Measurements from ENCODE around the gene MACROD2. TPM values are rescaled to one million over a fixed set of nuclear protein-coding genes. Genes with fewer than 3 reads are reported as not detected.
"Not testable (repeated sequence)": the region's sequence is repeated elsewhere in the genome, so short reads cannot be mapped to it uniquely, and the experiment has no call there.

Gene MACROD2
- total RNA-seq, 1 donor from 2014 or later: not detected

- intact Hi-C loops (cut with micrococcal nuclease): no loop called here
Measured at GRCh38 chr20:15949391-15949790, 1954.1 kb downstream of the MACROD2 start.

- intact Hi-C loops (cut with micrococcal nuclease): no loop called here
Measured at GRCh38 chr20:15951658-15952057, 1956.3 kb downstream of the MACROD2 start.

- intact Hi-C loops (cut with micrococcal nuclease): no loop called here
Measured at GRCh38 chr20:15958142-15958541, 1962.8 kb downstream of the MACROD2 start.

- intact Hi-C loops (cut with micrococcal nuclease): no loop called here
Measured at GRCh38 chr20:15965165-15965564, 1969.8 kb downstream of the MACROD2 start.

GRCh38 chr20:15967334-15967733, 1972.0 kb downstream of the MACROD2 start:
- intact Hi-C loops (cut with micrococcal nuclease): no loop called here

GRCh38 chr20:15976047-15976736, 1980.9 kb downstream of the MACROD2 start:
- intact Hi-C loops (cut with micrococcal nuclease): no loop called here

GRCh38 chr20:15977026-15977425, 1981.7 kb downstream of the MACROD2 start:
- intact Hi-C loops (cut with micrococcal nuclease): no loop called here

- intact Hi-C loops (cut with micrococcal nuclease): no loop called here
Measured at GRCh38 chr20:15977758-15978157, 1982.4 kb downstream of the MACROD2 start.

GRCh38 chr20:15985494-15986368, 1990.4 kb downstream of the MACROD2 start:
- intact Hi-C loops (cut with micrococcal nuclease): not testable (repeated sequence)

GRCh38 chr20:15986690-15987089, 1991.4 kb downstream of the MACROD2 start:
- intact Hi-C loops (cut with micrococcal nuclease): no loop called here

GRCh38 chr20:15991279-15991678, 1996.0 kb downstream of the MACROD2 start:
- intact Hi-C loops (cut with micrococcal nuclease): loop anchor here (10.0 kb wide), 1 partner anchor 84 kb away; no protein-coding TSS in a partner anchor

GRCh38 chr20:15992564-15992963, 1997.2 kb downstream of the MACROD2 start:
- intact Hi-C loops (cut with micrococcal nuclease): loop anchor here (10.0 kb wide), 1 partner anchor 82 kb away; no protein-coding TSS in a partner anchor

GRCh38 chr20:16000112-16000511, 2004.8 kb downstream of the MACROD2 start:
- intact Hi-C loops (cut with micrococcal nuclease): no loop called here

GRCh38 chr20:16001286-16001685, 2006.0 kb downstream of the MACROD2 start:
- intact Hi-C loops (cut with micrococcal nuclease): no loop called here

- intact Hi-C loops (cut with micrococcal nuclease): no loop called here
Measured at GRCh38 chr20:16003310-16003709, 2008.0 kb downstream of the MACROD2 start.

GRCh38 chr20:16004108-16004854, 2009.0 kb downstream of the MACROD2 start:
- intact Hi-C loops (cut with micrococcal nuclease): no loop called here

- intact Hi-C loops (cut with micrococcal nuclease): no loop called here
Measured at GRCh38 chr20:16005021-16005914, 2010.0 kb downstream of the MACROD2 start.

- intact Hi-C loops (cut with micrococcal nuclease): no loop called here
Measured at GRCh38 chr20:16005915-16006493, 2010.7 kb downstream of the MACROD2 start.

GRCh38 chr20:16007164-16007563, 2011.8 kb downstream of the MACROD2 start:
- intact Hi-C loops (cut with micrococcal nuclease): no loop called here

- intact Hi-C loops (cut with micrococcal nuclease): no loop called here
Measured at GRCh38 chr20:16007962-16008361, 2012.6 kb downstream of the MACROD2 start.

All from T-helper 1 cell treated with Interleukin-12 subunit alpha and Interleukin-12 subunit beta and Interleukin-4 antibody, amounts not matched to agents 30 ng/mL and 1 ng/mL, for 36 hours (primary cell).